ENCODE results near the gene LSAMP. TPM values are rescaled to one million over a fixed set of nuclear protein-coding genes. Genes with fewer than 3 reads are reported as not detected.

LSAMP gene
- total and polyA plus RNA-seq, 2 of the 13 experiments (the other 11 are each of a cell fraction or from before 2014, with no cell fraction given) = not detected

DNA sequence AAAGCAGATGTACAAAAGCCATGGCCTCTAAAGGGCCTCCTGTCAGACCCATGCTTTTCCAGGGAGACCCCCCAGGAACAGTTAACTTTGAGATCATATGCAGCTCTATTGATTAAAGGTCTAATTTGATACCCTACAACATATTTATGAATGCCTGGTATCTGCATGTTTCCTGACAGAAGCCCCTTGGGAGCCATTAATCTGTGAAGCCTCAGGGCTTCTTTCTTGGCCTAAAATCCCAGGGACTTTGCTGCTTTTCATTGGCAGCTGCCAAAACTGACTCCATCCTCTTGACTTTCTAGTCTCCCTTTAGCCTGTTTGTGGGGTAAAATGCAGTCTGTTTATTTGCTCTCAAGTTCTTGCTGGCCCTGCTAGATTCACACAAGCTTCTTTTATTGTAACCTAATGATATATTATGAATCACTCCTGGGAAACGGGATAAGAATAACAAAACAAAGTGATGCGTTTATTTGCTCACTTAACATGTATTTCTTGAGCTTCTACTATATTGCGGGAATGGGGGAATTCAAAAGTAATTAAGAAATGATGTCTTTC is 257.0 kb downstream of the LSAMP start (continued):
- TF ChIP-seq ZBTB2 (CRISPR knock-in tag; IDR thresholded peaks at IDR 0.05; ENCODE audit: low read depth) = no peak
- TF ChIP-seq RXRA (CRISPR knock-in tag; IDR thresholded peaks at IDR 0.05) = no peak
- no peak for TF ChIP-seq SETDB1 (CRISPR knock-in tag; IDR thresholded peaks at IDR 0.05; ENCODE audit: borderline replicate concordance)
- TF ChIP-seq HINFP (CRISPR knock-in tag; IDR thresholded peaks at IDR 0.05; ENCODE audit: low read depth) = no peak
- no peak for TF ChIP-seq NKX3-1 (CRISPR knock-in tag; IDR thresholded peaks at IDR 0.05)
- no peak for TF ChIP-seq PTBP1 (IDR thresholded peaks at IDR 0.05; ENCODE audit: low read depth, low read length, poor library complexity, severe bottlenecking)
- TF ChIP-seq, protein P1, sequence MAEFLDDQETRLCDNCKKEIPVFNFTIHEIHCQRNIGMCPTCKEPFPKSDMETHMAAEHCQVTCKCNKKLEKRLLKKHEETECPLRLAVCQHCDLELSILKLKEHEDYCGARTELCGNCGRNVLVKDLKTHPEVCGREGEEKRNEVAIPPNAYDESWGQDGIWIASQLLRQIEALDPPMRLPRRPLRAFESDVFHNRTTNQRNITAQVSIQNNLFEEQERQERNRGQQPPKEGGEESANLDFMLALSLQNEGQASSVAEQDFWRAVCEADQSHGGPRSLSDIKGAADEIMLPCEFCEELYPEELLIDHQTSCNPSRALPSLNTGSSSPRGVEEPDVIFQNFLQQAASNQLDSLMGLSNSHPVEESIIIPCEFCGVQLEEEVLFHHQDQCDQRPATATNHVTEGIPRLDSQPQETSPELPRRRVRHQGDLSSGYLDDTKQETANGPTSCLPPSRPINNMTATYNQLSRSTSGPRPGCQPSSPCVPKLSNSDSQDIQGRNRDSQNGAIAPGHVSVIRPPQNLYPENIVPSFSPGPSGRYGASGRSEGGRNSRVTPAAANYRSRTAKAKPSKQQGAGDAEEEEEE (CRISPR knock-in tag; IDR thresholded peaks at IDR 0.05; ENCODE audit: borderline replicate concordance) = no peak
- TF ChIP-seq HHEX (CRISPR knock-in tag; IDR thresholded peaks at IDR 0.05) = no peak
- TF ChIP-seq IRF2 (CRISPR knock-in tag; IDR thresholded peaks at IDR 0.05) = no peak

Measured in HepG2 (cell line).